ENCODE results near the gene ABHD10.

The ABHD10 gene

DNA sequence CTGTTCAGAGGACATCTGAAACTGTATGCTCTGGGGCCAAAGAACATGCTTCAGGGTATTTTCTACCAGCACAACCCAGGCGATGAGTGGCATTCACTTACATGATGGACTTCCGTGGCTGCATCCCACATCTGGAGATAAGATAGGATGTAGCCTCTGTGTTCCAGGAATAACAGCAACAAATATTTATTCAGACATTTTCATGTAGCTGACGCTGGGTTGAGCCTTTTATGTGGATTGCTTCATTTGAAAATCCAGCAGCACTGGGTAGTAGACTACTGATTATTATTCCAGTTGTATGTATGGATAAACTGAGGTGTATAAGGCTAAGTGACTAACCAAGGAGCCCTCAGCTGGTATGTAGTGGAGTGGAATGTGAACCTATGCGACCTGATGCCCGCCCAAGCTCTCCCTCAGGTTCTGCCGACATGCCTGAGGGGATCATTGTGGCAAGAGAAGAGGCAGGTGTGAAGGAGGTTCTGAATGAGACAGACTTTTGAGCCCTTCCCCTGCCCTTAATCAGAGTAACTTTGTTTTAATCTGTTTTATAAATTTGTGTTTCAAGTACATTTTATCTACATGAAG, 25.9 kb upstream of the ABHD10 start:
- no peaks in the 10 kb centered on the region for H3K9me3 ChIP-seq (ENCODE audit: insufficient read depth, low read length, severe bottlenecking)
- H3K79me2 ChIP-seq (ENCODE audit: insufficient read depth, low read length), result no peaks in the 10 kb centered on the region
- H3K4me1 ChIP-seq (ENCODE audit: insufficient read depth, low read length), result no peaks in the 10 kb centered on the region
- no peak overlapping the region for H3K27ac ChIP-seq (ENCODE audit: low read length)
- no peaks in the 10 kb centered on the region for H3K36me3 ChIP-seq (ENCODE audit: insufficient read depth, low read length)
- H4K20me1 ChIP-seq (ENCODE audit: insufficient read depth, low read length), result no peaks in the 10 kb centered on the region
- no peak for DNase-seq
- no peak overlapping the region for H3K4me2 ChIP-seq (ENCODE audit: insufficient read depth, low read length)
- no peak for TF ChIP-seq EZH2 (IDR thresholded peaks at IDR 0.05; ENCODE audit: borderline replicate concordance, low read depth, low read length, severe bottlenecking)
- TF ChIP-seq CTCF (IDR thresholded peaks at IDR 0.05; ENCODE audit: borderline replicate concordance, extremely low read depth, low read length, poor library complexity, severe bottlenecking), result no peak
- H3K9ac ChIP-seq (ENCODE audit: low read depth, low read length), result no peak overlapping the region
- H3K4me3 ChIP-seq (ENCODE audit: low read depth in 1 of 2, low read length in 2 of 2), result no peak overlapping the region
- H3K27me3 ChIP-seq (ENCODE audit: insufficient read depth, low read length, poor library complexity), result no peaks in the 10 kb centered on the region
- ATAC-seq (ENCODE audit: insufficient read depth, low read depth), result no peak
- H2AFZ ChIP-seq (ENCODE audit: low read depth, low read length), result no peak overlapping the region

- H3K27me3 ChIP-seq (ENCODE audit: insufficient read depth, low read length, poor library complexity), result no peaks in the 10 kb centered on the region
- TF ChIP-seq CTCF (IDR thresholded peaks at IDR 0.05; ENCODE audit: borderline replicate concordance, extremely low read depth, low read length, poor library complexity, severe bottlenecking) (no peak), EZH2 (IDR thresholded peaks at IDR 0.05; ENCODE audit: borderline replicate concordance, low read depth, low read length, severe bottlenecking) (no peak)
- H3K4me2 ChIP-seq (ENCODE audit: insufficient read depth, low read length), result no peak overlapping the region
- no peak overlapping the region for H3K9ac ChIP-seq (ENCODE audit: low read depth, low read length)
- no peak overlapping the region for H2AFZ ChIP-seq (ENCODE audit: low read depth, low read length)
- no peaks in the 10 kb centered on the region for H3K9me3 ChIP-seq (ENCODE audit: insufficient read depth, low read length, severe bottlenecking)
- no peaks in the 10 kb centered on the region for H3K4me1 ChIP-seq (ENCODE audit: insufficient read depth, low read length)
- no peaks in the 10 kb centered on the region for H4K20me1 ChIP-seq (ENCODE audit: insufficient read depth, low read length)
- no peaks in the 10 kb centered on the region for H3K36me3 ChIP-seq (ENCODE audit: insufficient read depth, low read length)
- ATAC-seq (ENCODE audit: insufficient read depth, low read depth) (no peak), DNase-seq (no peak)
- no peaks in the 10 kb centered on the region for H3K79me2 ChIP-seq (ENCODE audit: insufficient read depth, low read length)
- H3K27ac ChIP-seq (ENCODE audit: low read length), result no peak overlapping the region
- H3K4me3 ChIP-seq (ENCODE audit: low read depth in 1 of 2, low read length in 2 of 2), result no peak overlapping the region
Observed at GRCh38 chr3:111954228-111954990, 24.4 kb upstream of the ABHD10 start.

DNA sequence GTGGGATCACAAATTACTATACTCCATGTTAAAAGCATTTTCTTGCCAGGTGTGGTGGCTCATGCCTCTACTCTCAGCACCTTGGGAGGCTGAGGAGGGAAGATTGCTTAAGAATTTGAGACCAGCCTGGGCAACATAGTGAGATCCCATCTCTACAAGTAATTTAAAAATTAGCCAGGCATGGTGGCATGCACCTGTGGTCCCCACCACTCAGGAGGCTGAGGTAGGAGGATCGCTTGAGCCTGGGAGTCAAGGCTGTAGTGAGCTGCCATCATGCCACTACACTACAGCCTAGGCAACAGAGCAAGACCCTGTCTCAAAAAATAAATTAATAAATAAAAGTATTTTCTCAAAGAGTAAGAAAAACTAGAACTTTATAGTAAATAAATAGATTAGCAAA, 22.9 kb upstream of the ABHD10 start:
- Histone ChIP-seq H3K36me3 (ENCODE audit: insufficient read depth, low read length) (no peaks in the 10 kb centered on the region), H3K4me1 (ENCODE audit: insufficient read depth, low read length) (no peaks in the 10 kb centered on the region), H3K27ac (ENCODE audit: low read length) (no peak overlapping the region), H3K4me3 (ENCODE audit: low read depth in 1 of 2, low read length in 2 of 2) (no peak overlapping the region), H3K27me3 (ENCODE audit: insufficient read depth, low read length, poor library complexity) (no peaks in the 10 kb centered on the region), H4K20me1 (ENCODE audit: insufficient read depth, low read length) (no peaks in the 10 kb centered on the region), H3K79me2 (ENCODE audit: insufficient read depth, low read length) (no peaks in the 10 kb centered on the region), H3K9ac (ENCODE audit: low read depth, low read length) (no peak overlapping the region), H3K9me3 (ENCODE audit: insufficient read depth, low read length, severe bottlenecking) (no peaks in the 10 kb centered on the region), H2AFZ (ENCODE audit: low read depth, low read length) (no peak overlapping the region), H3K4me2 (ENCODE audit: insufficient read depth, low read length) (no peak overlapping the region)
- ATAC-seq (ENCODE audit: insufficient read depth, low read depth) (no peak), DNase-seq (no peak)
- TF ChIP-seq EZH2 (IDR thresholded peaks at IDR 0.05; ENCODE audit: borderline replicate concordance, low read depth, low read length, severe bottlenecking) (no peak), CTCF (IDR thresholded peaks at IDR 0.05; ENCODE audit: borderline replicate concordance, extremely low read depth, low read length, poor library complexity, severe bottlenecking) (no peak)

Measured in DND-41 (cell line).